CD14-positive monocyte (primary cell): ENCODE data around the gene TP53I13. TPM values are rescaled to one million over a fixed set of nuclear protein-coding genes. Genes with fewer than 3 reads are reported as not detected.

Source experiments
- DNase-seq, 3 donors: peaks; one replicate each; pipeline ENCODE4 v3.0.0-alpha.2; 2011 to 2022
- H2AFZ ChIP-seq: 2 replicates; pipeline ENCODE4 v1.6.0; 2012; ENCODE audit warnings: mild to moderate bottlenecking, low read depth, low read length, inconsistent platforms; ENCODE audit not compliant: insufficient read depth, poor library complexity, severe bottlenecking
- H3K27ac ChIP-seq, 2 donors: 1 replicate in 1 of 2; 2 replicates in 1 of 2; pipeline ENCODE4 v1.5.1; 2012 to 2013; ENCODE audit warnings: low read length in 2 of 2, control low read depth in 1 of 2, inconsistent platforms in 1 of 2, low read depth in 1 of 2, mild to moderate bottlenecking in 1 of 2
- H3K27me3 ChIP-seq, 2 donors: one replicate each; pipeline versions ENCODE4 v1.6.0 to v1.6.1; 2011 to 2013; ENCODE audit warnings: low read length in 2 of 2; ENCODE audit not compliant: control insufficient read depth in 2 of 2, insufficient read depth in 2 of 2
- H3K36me3 ChIP-seq, 2 donors: replicated peaks in 1 of 2; 1 replicate in 1 of 2; 2 replicates in 1 of 2; pipeline versions ENCODE4 v1.5.1 to v1.6.1; 2012 to 2013; ENCODE audit warnings: low read length in 2 of 2, control low read depth in 1 of 2, inconsistent platforms in 1 of 2, mild to moderate bottlenecking in 1 of 2; ENCODE audit not compliant: insufficient read depth in 2 of 2, control insufficient read depth in 1 of 2
- H3K4me1 ChIP-seq, 2 donors: 1 replicate in 1 of 2; 2 replicates in 1 of 2; pipeline versions ENCODE4 v1.5.1 to v1.6.1; 2012 to 2013; ENCODE audit warnings: low read length in 2 of 2, control low read depth in 1 of 2, inconsistent platforms in 1 of 2, mild to moderate bottlenecking in 1 of 2, moderate library complexity in 1 of 2; ENCODE audit not compliant: insufficient read depth in 2 of 2, control insufficient read depth in 1 of 2
- H3K4me2 ChIP-seq: replicated peaks from 2 replicates; pipeline ENCODE3; 2012; ENCODE audit warnings: low read length, moderate library complexity, mild to moderate bottlenecking; ENCODE audit not compliant: poor library complexity, severe bottlenecking; ENCODE audit errors: extremely low read depth
- H3K4me3 ChIP-seq, 3 experiments: fragments of 200-600 bp in 1 of 3; sonication (generic) in 1 of 3; replicated peaks in 1 of 3; 1 replicate in 2 of 3; 2 replicates in 1 of 3; pipeline ENCODE4 v1.5.1; 2011 to 2013; ENCODE audit warnings: low read length in 3 of 3, mild to moderate bottlenecking in 3 of 3, control low read depth in 2 of 3, low read depth in 2 of 3, inconsistent platforms in 1 of 3, moderate library complexity in 1 of 3
- H3K79me2 ChIP-seq: 2 replicates; pipeline ENCODE4 v1.6.0; 2012; ENCODE audit warnings: mild to moderate bottlenecking, control low read depth, inconsistent platforms, low read length, moderate library complexity; ENCODE audit not compliant: insufficient read depth
- H3K9ac ChIP-seq: 2 replicates; pipeline ENCODE4 v1.6.0; 2017; ENCODE audit warnings: low read length, mild to moderate bottlenecking; ENCODE audit not compliant: insufficient read depth, poor library complexity, severe bottlenecking
- H3K9me3 ChIP-seq, 2 donors: replicated peaks in 1 of 2; 1 replicate in 1 of 2; 2 replicates in 1 of 2; pipeline versions ENCODE4 v1.5.1 to v1.6.1; 2012 to 2013; ENCODE audit warnings: low read length in 2 of 2, control low read depth in 1 of 2; ENCODE audit not compliant: control insufficient read depth in 1 of 2, insufficient read depth in 1 of 2
- H4K20me1 ChIP-seq: 2 replicates; pipeline ENCODE4 v1.6.0; 2012; ENCODE audit warnings: mild to moderate bottlenecking, low read length, control low read depth, moderate library complexity; ENCODE audit not compliant: insufficient read depth
- H3K27ac Mint-ChIP-seq, 7 donors: one replicate each; pipeline ENCODE4 v1.8.0; 2020; ENCODE audit warnings: mild to moderate bottlenecking in 7 of 7, mixed read lengths in 7 of 7, moderate library complexity in 6 of 7, inconsistent platforms in 2 of 7
- H3K27me3 Mint-ChIP-seq, 3 donors: one replicate each; pipeline ENCODE4 v1.8.0; 2021 to 2022; ENCODE audit warnings: low read depth in 3 of 3, mild to moderate bottlenecking in 3 of 3, mixed read lengths in 3 of 3, moderate library complexity in 3 of 3, inconsistent platforms in 1 of 3
- H3K36me3 Mint-ChIP-seq, 2 donors: one replicate each; pipeline ENCODE4 v1.8.0; 2020; ENCODE audit warnings: mixed read lengths in 2 of 2, inconsistent platforms in 1 of 2, mild to moderate bottlenecking in 1 of 2
- H3K4me1 Mint-ChIP-seq: one replicate; pipeline ENCODE4 v1.8.0; 2020; ENCODE audit warnings: mild to moderate bottlenecking, mixed read lengths
- H3K4me3 Mint-ChIP-seq, 2 donors: one replicate each; pipeline ENCODE4 v1.8.0; 2020; ENCODE audit warnings: mild to moderate bottlenecking in 2 of 2, mixed read lengths in 2 of 2, moderate library complexity in 1 of 2
- H3K9me3 Mint-ChIP-seq, 7 donors: one replicate each; pipeline ENCODE4 v1.8.0; 2020 to 2022; ENCODE audit warnings: mixed read lengths in 7 of 7, mild to moderate bottlenecking in 6 of 7, moderate library complexity in 6 of 7, inconsistent platforms in 2 of 7
- WGBS: methylation state at CpG from one replicate; pipeline ENCODE4 v1.1.5; 2013; ENCODE audit warnings: missing lambda C conversion rate; ENCODE audit not compliant: insufficient coverage; 5-methylcytosine and 5-hydroxymethylcytosine counted together
- intact Hi-C, 2 donors: fragments of 100-400 bp; cut with micrococcal nuclease; formaldehyde crosslinking; loops; one replicate each; pipeline versions ENCODE4 v1.15.0 to v1.15.1; 2023
- polyA plus RNA-seq, 3 donors: library from polyadenylated mRNA; depleted of rRNA in 1 of 3; unstranded in 2 of 3; stranded (reverse) in 1 of 3; fragments of 300-500 nt in 2 of 3; fragments of >200 nt in 1 of 3; fragmentation: Illumina TruSeq in 2 of 3; gene quantifications; 1 replicate in 2 of 3; 2 replicates in 1 of 3; pipeline ENCODE4 v1.2.3, GENCODE V29; 2012 to 2021
- TF ChIP-seq, protein P1 (sequence below): fragments of 200-600 bp; IDR thresholded peaks from one replicate; pipeline ENCODE4 v1.8.0; 2022; ENCODE audit warnings: antibody characterized with exemption, mild to moderate bottlenecking

TP53I13 gene
- polyA plus RNA-seq, 3 donors = 9.4 to 58.6 (median 14.4) TPM

- no peaks in the 10 kb centered on the region for H3K9me3 ChIP-seq
- H3K4me3 ChIP-seq = no peak overlapping the region
- H3K4me2 ChIP-seq = no peak overlapping the region
- H3K4me1 ChIP-seq = peaks cover 35 to 40% of the 10 kb centered on the region in 2 donors
- TF ChIP-seq, protein P1, sequence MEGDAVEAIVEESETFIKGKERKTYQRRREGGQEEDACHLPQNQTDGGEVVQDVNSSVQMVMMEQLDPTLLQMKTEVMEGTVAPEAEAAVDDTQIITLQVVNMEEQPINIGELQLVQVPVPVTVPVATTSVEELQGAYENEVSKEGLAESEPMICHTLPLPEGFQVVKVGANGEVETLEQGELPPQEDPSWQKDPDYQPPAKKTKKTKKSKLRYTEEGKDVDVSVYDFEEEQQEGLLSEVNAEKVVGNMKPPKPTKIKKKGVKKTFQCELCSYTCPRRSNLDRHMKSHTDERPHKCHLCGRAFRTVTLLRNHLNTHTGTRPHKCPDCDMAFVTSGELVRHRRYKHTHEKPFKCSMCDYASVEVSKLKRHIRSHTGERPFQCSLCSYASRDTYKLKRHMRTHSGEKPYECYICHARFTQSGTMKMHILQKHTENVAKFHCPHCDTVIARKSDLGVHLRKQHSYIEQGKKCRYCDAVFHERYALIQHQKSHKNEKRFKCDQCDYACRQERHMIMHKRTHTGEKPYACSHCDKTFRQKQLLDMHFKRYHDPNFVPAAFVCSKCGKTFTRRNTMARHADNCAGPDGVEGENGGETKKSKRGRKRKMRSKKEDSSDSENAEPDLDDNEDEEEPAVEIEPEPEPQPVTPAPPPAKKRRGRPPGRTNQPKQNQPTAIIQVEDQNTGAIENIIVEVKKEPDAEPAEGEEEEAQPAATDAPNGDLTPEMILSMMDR = no peak
- H4K20me1 ChIP-seq = peaks cover 22% of the 10 kb centered on the region
- DNase-seq = no peak
- Mint-ChIP-seq H3K9me3 (peaks cover 0 to 7% (median 1%) of the 10 kb centered on the region in 7 donors), H3K27me3 (peaks cover 30 to 40% (median 30%) of the 10 kb centered on the region in 3 donors), H3K4me1 (peaks cover 29% of the 10 kb centered on the region), H3K4me3 (peak overlapping the region in 1 of 2 donors; percentile 2), H3K36me3 (no peaks in the 10 kb centered on the region), H3K27ac (no peak overlapping the region)
- intact Hi-C loops = loop anchor here in 1 of 2 donors (10.0 kb wide), 1 partner anchor 47 kb away; the partner anchor contains the start of genes ABHD15 and TP53I13
- no peak overlapping the region for H3K27ac ChIP-seq
- no peaks in the 10 kb centered on the region for H3K36me3 ChIP-seq
- 94% methylated on average over 8 of the region's 11 CpGs for WGBS
- H3K79me2 ChIP-seq = no peaks in the 10 kb centered on the region
- no peak overlapping the region for H2AFZ ChIP-seq
- H3K27me3 ChIP-seq = peaks cover 5 to 32% of the 10 kb centered on the region in 2 donors
- H3K9ac ChIP-seq = no peak overlapping the region
Measured at GRCh38 chr17:29611351-29612093, 43.0 kb downstream of the TP53I13 start.

- H4K20me1 ChIP-seq = peaks cover 27% of the 10 kb centered on the region
- peak overlapping the region in 1 of 2 donors; percentile 46 for H3K4me3 Mint-ChIP-seq
- TF ChIP-seq, protein P1 = no peak
- intact Hi-C loops = loop anchor here in 1 of 2 donors (10.0 kb wide), 1 partner anchor 47 kb away; the partner anchor contains the start of genes ABHD15 and TP53I13
- H3K4me3 ChIP-seq = no peak overlapping the region
- no peaks in the 10 kb centered on the region for H3K36me3 ChIP-seq
- H3K4me1 Mint-ChIP-seq = peaks cover 35% of the 10 kb centered on the region
- H3K9me3 Mint-ChIP-seq = peaks cover 0 to 7% (median 1%) of the 10 kb centered on the region in 7 donors
- no peak overlapping the region for H2AFZ ChIP-seq
- no peaks in the 10 kb centered on the region for H3K9me3 ChIP-seq
- no peak for DNase-seq
- H3K4me1 ChIP-seq = peaks cover 40 to 45% of the 10 kb centered on the region in 2 donors
- no peak overlapping the region for H3K4me2 ChIP-seq
- no peaks in the 10 kb centered on the region for H3K36me3 Mint-ChIP-seq
- H3K27ac Mint-ChIP-seq = no peak overlapping the region
- WGBS = 98% methylated on average over 4 of the region's 12 CpGs
- H3K27ac ChIP-seq = no peak overlapping the region
- H3K27me3 Mint-ChIP-seq = peaks cover 35 to 45% (median 36%) of the 10 kb centered on the region in 3 donors
- no peak overlapping the region for H3K9ac ChIP-seq
- no peaks in the 10 kb centered on the region for H3K79me2 ChIP-seq
- H3K27me3 ChIP-seq = peaks cover 7 to 37% of the 10 kb centered on the region in 2 donors
Measured at GRCh38 chr17:29612094-29612403, 43.5 kb downstream of the TP53I13 start.
